GM12874 (cell line): ENCODE measurements around the gene TRAF1.

ENCODE experiments used
- CTCF ChIP-seq: IDR thresholded peaks from 2 replicates; pipeline ENCODE4 v1.5.1; 2011; ENCODE audit warnings: low read depth, mild to moderate bottlenecking, control low read depth, low read length, moderate library complexity; ENCODE audit not compliant: insufficient read depth

TRAF1 gene

GRCh38 chr9:120926397-120926928 lies at the start of gene TRAF1:
TSS of gene TRAF1 (minus strand) at chr9:120926796. CDS start at chr9:120926075, 721 bp downstream.
- no peak for TF ChIP-seq CTCF

GRCh38 chr9:120974921-120975320 lies 48.3 kb upstream of the TRAF1 start:
- TF ChIP-seq CTCF, result no peak

GRCh38 chr9:120974181-120974580 lies 47.6 kb upstream of the TRAF1 start:
- no peak for TF ChIP-seq CTCF

- TF ChIP-seq CTCF, result no peak
Measured at GRCh38 chr9:120971938-120972337, 45.3 kb upstream of the TRAF1 start.

- TF ChIP-seq CTCF, result no peak
Measured at GRCh38 chr9:120970244-120970643, 43.6 kb upstream of the TRAF1 start.

- no peak for TF ChIP-seq CTCF
Measured at GRCh38 chr9:120966013-120966369, 39.4 kb upstream of the TRAF1 start.

GRCh38 chr9:120965344-120966012 lies 38.9 kb upstream of the TRAF1 start:
- TF ChIP-seq CTCF, result no peak

- no peak for TF ChIP-seq CTCF
Measured at GRCh38 chr9:120961936-120962335, 35.3 kb upstream of the TRAF1 start.
